GM23248 (cell line): Measurements from ENCODE around the gene ZNF862. TPM values are rescaled to one million over a fixed set of nuclear protein-coding genes. Genes with fewer than 3 reads are reported as not detected.

Experiments
- DNase-seq: peaks from one replicate; pipeline ENCODE4 v3.0.0-alpha.2; 2015
- H2AFZ ChIP-seq: fragments of 200-600 bp; sonication (generic); 2 replicates; pipeline ENCODE4 v1.6.1; 2016; ENCODE audit warnings: antibody characterized with exemption
- H3F3A ChIP-seq: fragments of 200-600 bp; sonication (generic); 2 replicates; pipeline ENCODE4 v1.6.1; 2016; ENCODE audit warnings: mild to moderate bottlenecking, antibody characterized with exemption, mixed run types; ENCODE audit not compliant: insufficient read depth
- H3K27ac ChIP-seq: fragments of 200-600 bp; sonication (generic); 2 replicates; pipeline ENCODE4 v1.5.1; 2016; ENCODE audit warnings: mild to moderate bottlenecking
- H3K27me3 ChIP-seq: fragments of 200-600 bp; sonication (generic); replicated peaks from 2 replicates; pipeline ENCODE4 v1.6.1; 2016; ENCODE audit warnings: mild to moderate bottlenecking; ENCODE audit not compliant: insufficient read depth
- H3K36me3 ChIP-seq: fragments of 200-600 bp; sonication (generic); 2 replicates; pipeline ENCODE4 v1.6.1; 2016; ENCODE audit warnings: low read depth, mild to moderate bottlenecking
- H3K4me1 ChIP-seq: fragments of 200-600 bp; sonication (generic); 2 replicates; pipeline ENCODE4 v1.6.1; 2016; ENCODE audit warnings: mild to moderate bottlenecking; ENCODE audit not compliant: insufficient read depth
- H3K4me2 ChIP-seq: fragments of 200-600 bp; sonication (generic); one replicate; pipeline ENCODE4 v1.6.1; 2016; ENCODE audit warnings: mild to moderate bottlenecking; ENCODE audit not compliant: unreplicated experiment
- H3K4me3 ChIP-seq: fragments of 200-600 bp; sonication (generic); 2 replicates; pipeline ENCODE4 v1.5.1; 2016; ENCODE audit warnings: mild to moderate bottlenecking
- H3K79me2 ChIP-seq: fragments of 200-600 bp; sonication (generic); 2 replicates; pipeline ENCODE4 v1.6.1; 2016; ENCODE audit warnings: mild to moderate bottlenecking; ENCODE audit not compliant: insufficient read depth
- H3K9ac ChIP-seq: fragments of 200-600 bp; sonication (generic); 2 replicates; pipeline ENCODE4 v1.6.1; 2016; ENCODE audit warnings: mild to moderate bottlenecking
- H3K9me2 ChIP-seq: fragments of 200-600 bp; sonication (generic); 2 replicates; pipeline ENCODE4 v1.6.1; 2016; ENCODE audit warnings: mixed run types, mild to moderate bottlenecking, moderate library complexity; ENCODE audit not compliant: insufficient read depth
- H3K9me3 ChIP-seq: fragments of 200-600 bp; sonication (generic); one replicate; pipeline ENCODE4 v1.6.1; 2017; ENCODE audit warnings: low read depth
- H4K20me1 ChIP-seq: fragments of 200-600 bp; sonication (generic); 2 replicates; pipeline ENCODE4 v1.6.0; 2016; ENCODE audit not compliant: insufficient read depth
- EZH2 ChIP-seq: fragments of 200-600 bp; sonication (generic); IDR thresholded peaks from 2 replicates; pipeline ENCODE4 v1.6.1; 2018; ENCODE audit warnings: antibody characterized with exemption, mild to moderate bottlenecking; ENCODE audit not compliant: insufficient read depth, poor library complexity, severe bottlenecking
- EZH2phosphoT487 ChIP-seq: fragments of 200-600 bp; sonication (generic); IDR thresholded peaks from 2 replicates; pipeline ENCODE4 v1.6.1; 2018; ENCODE audit warnings: antibody characterized with exemption, moderate library complexity, mild to moderate bottlenecking, low read depth; ENCODE audit not compliant: insufficient read depth
- WGBS, 2 experiments: methylation state at CpG; one replicate each; pipeline ENCODE4 v1.1.6; 2015 to 2017; ENCODE audit warnings: low lambda C conversion rate in 2 of 2, low coverage in 1 of 2; ENCODE audit errors: missing lambda C conversion rate in 2 of 2; 5-methylcytosine and 5-hydroxymethylcytosine counted together
- in situ Hi-C: fragments of 300-500 bp; cut with MboI; formaldehyde crosslinking; loops from 2 replicates; pipeline ENCODE4 v1.15.0; 2020
- polyA plus RNA-seq: library from polyadenylated mRNA; unstranded; fragments of >200 nt; fragmentation: Nextera tagmentation; extraction: Ambion mirVana; gene quantifications from 2 replicates; pipeline ENCODE4 v1.2.1, GENCODE V29; 2016
- total RNA-seq: library from RNA; depleted of rRNA; stranded (reverse); fragments of >200 nt; shearing (Covaris generic); gene quantifications from 2 replicates; pipeline ENCODE4 v1.2.3, GENCODE V29; 2014

The ZNF862 gene
- total and polyA plus RNA-seq, 2 experiments from 2014 or later = 3.5 to 9.7 TPM

DNA sequence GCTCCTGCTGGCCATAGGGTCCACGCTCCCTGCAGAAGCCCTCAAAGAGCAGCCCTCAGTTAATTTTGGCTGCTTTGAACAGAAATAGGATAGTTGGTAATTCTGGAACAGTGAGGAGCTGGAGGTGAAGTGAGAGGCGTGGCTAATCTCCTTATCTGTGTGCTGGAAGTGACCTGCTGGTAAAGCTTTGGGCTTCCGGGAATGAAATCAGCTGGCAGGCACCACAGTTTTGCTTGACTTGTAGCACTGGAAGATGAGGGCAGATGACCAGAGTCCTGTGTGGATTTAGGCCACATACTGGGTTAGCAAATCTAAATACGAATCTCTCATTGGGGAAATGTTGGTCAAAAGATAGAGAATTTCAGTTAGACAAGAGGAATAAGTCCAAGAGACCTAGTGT is 45.8 kb downstream of the ZNF862 start:
- no peak overlapping the region for H3K4me2 ChIP-seq
- no peak overlapping the region for H3K4me3 ChIP-seq
- H3K27ac ChIP-seq = no peak overlapping the region
- no peaks in the 10 kb centered on the region for H3F3A ChIP-seq
- H3K9me2 ChIP-seq = no peaks in the 10 kb centered on the region
- H4K20me1 ChIP-seq = no peaks in the 10 kb centered on the region
- in situ Hi-C loops = no loop called here
- H2AFZ ChIP-seq = no peak overlapping the region
- H3K27me3 ChIP-seq = 0 out of 2 replicates have a peak, but pooled peaks cover 2% of the 10 kb centered on the region
- H3K9ac ChIP-seq = no peak overlapping the region
- H3K36me3 ChIP-seq = no peaks in the 10 kb centered on the region
- no peak for DNase-seq
- TF ChIP-seq EZH2 (no peak), EZH2phosphoT487 (no peak)
- H3K9me3 ChIP-seq = no peaks in the 10 kb centered on the region
- H3K79me2 ChIP-seq = no peaks in the 10 kb centered on the region
- H3K4me1 ChIP-seq = no peaks in the 10 kb centered on the region
- WGBS, 2 experiments = 60 to 69% methylated on average over 4 of the region's 4 CpGs

DNA sequence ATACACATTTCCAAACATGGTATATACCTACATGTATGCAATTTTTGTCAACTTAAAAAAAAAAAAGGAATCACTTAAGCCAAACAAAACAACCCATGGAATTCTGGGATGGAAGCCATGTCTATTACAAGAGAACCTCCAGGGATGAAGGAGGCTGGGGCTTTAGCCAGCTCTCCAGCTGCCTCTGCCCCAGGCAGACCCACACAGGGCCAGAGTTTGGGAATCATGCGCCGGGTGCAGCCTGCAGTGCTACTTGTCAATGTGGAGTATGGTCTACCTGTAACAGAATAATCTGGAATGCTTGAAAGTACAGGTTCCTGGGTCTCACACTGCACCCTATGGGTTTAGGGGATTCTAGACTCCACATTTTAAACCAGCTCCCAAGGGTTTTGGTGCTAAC is 46.4 kb downstream of the ZNF862 start:
- no peak overlapping the region for H3K9ac ChIP-seq
- H3K4me3 ChIP-seq = no peak overlapping the region
- H4K20me1 ChIP-seq = no peaks in the 10 kb centered on the region
- H3K4me2 ChIP-seq = no peak overlapping the region
- H3K27ac ChIP-seq = no peak overlapping the region
- H3K9me2 ChIP-seq = no peaks in the 10 kb centered on the region
- 21 to 38% methylated on average over 2 of the region's 2 CpGs for WGBS, 2 experiments
- no peak for TF ChIP-seq EZH2phosphoT487
- TF ChIP-seq EZH2 = no peak
- H3K79me2 ChIP-seq = no peaks in the 10 kb centered on the region
- in situ Hi-C loops = no loop called here
- H3F3A ChIP-seq = no peaks in the 10 kb centered on the region
- 0 out of 2 replicates have a peak, but pooled peaks cover 7% of the 10 kb centered on the region for H3K27me3 ChIP-seq
- H3K4me1 ChIP-seq = no peaks in the 10 kb centered on the region
- DNase-seq = no peak
- H3K36me3 ChIP-seq = no peaks in the 10 kb centered on the region
- H2AFZ ChIP-seq = no peak overlapping the region
- no peaks in the 10 kb centered on the region for H3K9me3 ChIP-seq

DNA sequence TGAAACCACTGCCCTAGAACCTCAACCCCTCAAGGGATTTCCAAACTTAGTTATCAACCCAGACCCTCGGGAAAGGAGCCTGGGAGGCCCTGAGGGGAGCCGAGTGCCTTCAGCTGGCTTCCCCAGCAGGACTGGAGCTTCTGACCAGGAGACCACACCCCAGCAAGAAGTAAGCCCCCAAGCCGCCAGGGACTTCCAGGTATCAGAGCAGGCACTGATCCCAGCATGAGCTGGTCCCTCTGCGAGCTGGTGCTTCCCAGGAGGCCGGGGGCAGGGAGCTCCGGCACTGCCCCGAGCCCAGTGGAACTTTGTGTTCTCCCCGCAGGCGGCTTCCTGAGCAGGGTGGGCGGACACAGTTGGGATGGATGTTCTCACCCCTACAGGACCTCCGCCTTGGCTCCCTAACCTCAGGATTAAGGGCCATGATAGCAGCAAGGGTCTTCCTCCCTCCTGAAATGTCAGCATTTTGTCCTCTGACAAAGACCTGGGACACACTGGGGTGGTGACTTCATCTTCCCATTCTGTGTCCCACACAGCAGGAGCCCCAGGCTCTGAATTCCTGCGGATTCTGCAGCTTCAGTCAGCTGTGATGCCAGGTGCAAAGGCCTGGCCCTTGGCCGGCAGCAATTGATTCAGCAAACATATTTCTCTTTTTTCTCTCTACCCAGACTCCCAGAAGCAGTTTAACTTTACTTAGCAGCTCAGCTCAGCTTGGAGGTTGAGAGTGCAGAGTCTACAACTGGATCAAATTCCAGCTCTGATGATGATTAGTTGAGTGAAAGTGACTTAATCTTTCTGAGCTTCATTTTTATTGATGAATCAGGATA is 47.2 kb downstream of the ZNF862 start:
- no peak for DNase-seq

DNA sequence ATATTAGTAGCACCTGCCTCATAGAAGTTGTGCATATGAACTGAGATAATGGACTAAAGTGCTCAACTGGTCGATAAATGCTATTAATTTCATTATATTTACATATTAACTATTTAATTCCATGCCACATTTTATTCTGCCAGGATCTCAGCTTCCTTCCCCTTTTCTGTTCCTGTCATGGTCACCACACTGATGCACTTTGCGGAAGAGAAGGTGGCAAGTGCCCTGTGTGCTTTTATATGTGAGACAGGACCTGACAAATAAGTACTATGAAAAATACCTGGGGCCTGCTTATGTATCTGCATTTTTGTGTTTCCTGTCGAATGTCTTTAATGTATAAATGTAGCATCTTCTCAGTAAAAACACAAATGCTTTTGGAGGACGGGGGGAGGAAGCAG is 47.8 kb downstream of the ZNF862 start:
- no peak overlapping the region for H3K4me2 ChIP-seq
- no peaks in the 10 kb centered on the region for H3K79me2 ChIP-seq
- H4K20me1 ChIP-seq = no peaks in the 10 kb centered on the region
- H3K27ac ChIP-seq = no peak overlapping the region
- TF ChIP-seq EZH2phosphoT487 (no peak), EZH2 (no peak)
- H2AFZ ChIP-seq = no peak overlapping the region
- no peak overlapping the region for H3K9ac ChIP-seq
- 0 out of 2 replicates have a peak, but pooled peaks cover 7% of the 10 kb centered on the region for H3K27me3 ChIP-seq
- H3F3A ChIP-seq = no peaks in the 10 kb centered on the region
- no peak for DNase-seq
- H3K9me2 ChIP-seq = no peaks in the 10 kb centered on the region
- in situ Hi-C loops = no loop called here
- 39 to 50% methylated on average over 4 of the region's 4 CpGs for WGBS, 2 experiments
- no peak overlapping the region for H3K4me3 ChIP-seq
- no peaks in the 10 kb centered on the region for H3K36me3 ChIP-seq
- no peaks in the 10 kb centered on the region for H3K9me3 ChIP-seq
- H3K4me1 ChIP-seq = no peaks in the 10 kb centered on the region

More for the DNA sequence above, 47.2 kb downstream of the ZNF862 start:
- H3K4me3 ChIP-seq = no peak overlapping the region
- H3K36me3 ChIP-seq = no peaks in the 10 kb centered on the region
- H4K20me1 ChIP-seq = no peaks in the 10 kb centered on the region
- no peaks in the 10 kb centered on the region for H3K9me3 ChIP-seq
- H2AFZ ChIP-seq = no peak overlapping the region
- no peak overlapping the region for H3K27ac ChIP-seq
- no peaks in the 10 kb centered on the region for H3K9me2 ChIP-seq
- in situ Hi-C loops = no loop called here
- TF ChIP-seq EZH2phosphoT487 (no peak), EZH2 (no peak)
- no peaks in the 10 kb centered on the region for H3K4me1 ChIP-seq
- H3F3A ChIP-seq = no peaks in the 10 kb centered on the region
- H3K79me2 ChIP-seq = no peaks in the 10 kb centered on the region
- H3K9ac ChIP-seq = no peak overlapping the region
- 51 to 57% methylated on average over 12 to 13 of the region's 13 CpGs for WGBS, 2 experiments
- 0 out of 2 replicates have a peak, but pooled peaks cover 7% of the 10 kb centered on the region for H3K27me3 ChIP-seq
- H3K4me2 ChIP-seq = no peak overlapping the region
